IMR-90 (cell line): ENCODE data around the gene PSMB4. TPM values are rescaled to one million over a fixed set of nuclear protein-coding genes. Genes with fewer than 3 reads are reported as not detected.

Experiments
- ATAC-seq: fragments of 200-7000 bp; cut with Tn5 transposase; 2 replicates; pipeline ENCODE4 v1.9.1; 2020; ENCODE audit warnings: low read depth, mild to moderate bottlenecking, moderate library complexity
- BruUV-seq: library from RNA; stranded (reverse); fragments of 400-500 nt; replicated peaks from 2 replicates; lab custom pipeline; 2021; lab: Mats Ljungman, UMichigan
- CTCF ChIA-PET: fragments of 300-600 bp; formaldehyde crosslinking; extraction: SDS; loops from one replicate; lab custom pipeline; 2021; ENCODE audit warnings: antibody characterized with exemption; lab: Yijun Ruan, JAX
- POLR2A ChIA-PET: fragments of 300-600 bp; sonication (Branson Sonifier 250); formaldehyde crosslinking; loops from one replicate; lab custom pipeline; 2022; ENCODE audit warnings: antibody characterized with exemption; ENCODE audit not compliant: unreplicated experiment; lab: Charles Lee
- DNase-seq: peaks from one replicate; pipeline ENCODE4 v3.0.0; 2013
- H2AFZ ChIP-seq: replicated peaks from 2 replicates; pipeline ENCODE3; 2013; ENCODE audit warnings: low read length, mild to moderate bottlenecking; ENCODE audit not compliant: poor library complexity
- H2AK5ac ChIP-seq: 2 replicates; pipeline ENCODE4 v1.6.1; 2013; ENCODE audit warnings: low read depth, low read length, inconsistent platforms
- H2AK9ac ChIP-seq: replicated peaks from 2 replicates; pipeline ENCODE3; 2013; ENCODE audit warnings: mild to moderate bottlenecking, low read depth, low read length, moderate library complexity; ENCODE audit not compliant: poor library complexity
- H2BK120ac ChIP-seq: 2 replicates; pipeline ENCODE4 v1.6.1; 2013; ENCODE audit warnings: low read depth, low read length, inconsistent platforms
- H2BK15ac ChIP-seq: 3 replicates; pipeline ENCODE4 v1.6.1; 2013; ENCODE audit warnings: low read depth, low read length, inconsistent platforms
- H2BK20ac ChIP-seq: 2 replicates; pipeline ENCODE4 v1.6.1; 2013; ENCODE audit warnings: low read depth, mild to moderate bottlenecking, inconsistent platforms, low read length, moderate library complexity
- H2BK5ac ChIP-seq: 2 replicates; pipeline ENCODE4 v1.6.1; 2013; ENCODE audit warnings: mild to moderate bottlenecking, low read depth, low read length, inconsistent platforms; ENCODE audit not compliant: poor library complexity, severe bottlenecking
- H3K14ac ChIP-seq: replicated peaks from 2 replicates; pipeline ENCODE4 v1.6.1; 2013; ENCODE audit warnings: low read depth, low read length, inconsistent platforms
- H3K18ac ChIP-seq: 2 replicates; pipeline ENCODE4 v1.6.1; 2013; ENCODE audit warnings: low read depth, low read length, control low read depth
- H3K23ac ChIP-seq: 2 replicates; pipeline ENCODE4 v1.6.1; 2013; ENCODE audit warnings: low read depth, low read length, inconsistent platforms
- H3K27ac ChIP-seq: 2 replicates; pipeline ENCODE4 v1.5.1; 2013; ENCODE audit warnings: mild to moderate bottlenecking, control low read depth, low read length; ENCODE audit not compliant: insufficient read depth
- H3K27me3 ChIP-seq: 2 replicates; pipeline ENCODE4 v1.6.1; 2013; ENCODE audit warnings: low read length; ENCODE audit not compliant: control insufficient read depth, insufficient read depth
- H3K36me3 ChIP-seq: 2 replicates; pipeline ENCODE4 v1.6.1; 2013; ENCODE audit warnings: low read length, mixed read lengths; ENCODE audit not compliant: control insufficient read depth, insufficient read depth
- H3K4ac ChIP-seq: 2 replicates; pipeline ENCODE4 v1.6.1; 2013; ENCODE audit warnings: low read depth, low read length, inconsistent platforms
- H3K4me1 ChIP-seq: 2 replicates; pipeline ENCODE4 v1.6.1; 2013; ENCODE audit warnings: low read length, mixed read lengths; ENCODE audit not compliant: control insufficient read depth, insufficient read depth
- H3K4me2 ChIP-seq: 2 replicates; pipeline ENCODE4 v1.6.1; 2013; ENCODE audit warnings: low read depth, mild to moderate bottlenecking, control low read depth, low read length, moderate library complexity
- H3K4me3 ChIP-seq: 2 replicates; pipeline ENCODE4 v1.5.1; 2013; ENCODE audit warnings: low read depth, mild to moderate bottlenecking, control low read depth, low read length, moderate library complexity; ENCODE audit not compliant: insufficient read depth
- H3K56ac ChIP-seq: 2 replicates; pipeline ENCODE4 v1.6.1; 2013; ENCODE audit warnings: low read length, inconsistent platforms; ENCODE audit not compliant: insufficient read depth; ENCODE audit errors: extremely low read depth
- H3K79me1 ChIP-seq, 2 experiments: 2 replicates each; pipeline ENCODE4 v1.6.1; 2013; ENCODE audit warnings: low read length in 2 of 2, inconsistent platforms in 1 of 2, low read depth in 1 of 2
- H3K9ac ChIP-seq: 2 replicates; pipeline ENCODE4 v1.6.1; 2013; ENCODE audit warnings: low read depth, low read length, control low read depth
- H3K9me1 ChIP-seq: 2 replicates; pipeline ENCODE4 v1.6.1; 2013; ENCODE audit warnings: low read length, inconsistent platforms; ENCODE audit not compliant: insufficient read depth
- H3K9me3 ChIP-seq: 2 replicates; pipeline ENCODE4 v1.6.1; 2013; ENCODE audit warnings: low read length; ENCODE audit not compliant: control insufficient read depth, insufficient read depth
- H4K20me1 ChIP-seq: 2 replicates; pipeline ENCODE4 v1.6.1; 2013; ENCODE audit warnings: low read length, inconsistent platforms; ENCODE audit not compliant: insufficient read depth
- H4K5ac ChIP-seq: 2 replicates; pipeline ENCODE4 v1.6.1; 2013; ENCODE audit warnings: mild to moderate bottlenecking, low read depth, low read length, control low read depth
- H4K8ac ChIP-seq, 2 experiments: 2 replicates each; pipeline ENCODE4 v1.6.1; 2013; ENCODE audit warnings: low read depth in 2 of 2, low read length in 2 of 2, control low read depth in 1 of 2, inconsistent platforms in 1 of 2
- H4K91ac ChIP-seq: 2 replicates; pipeline ENCODE4 v1.6.1; 2013; ENCODE audit warnings: low read depth, low read length, inconsistent platforms; ENCODE audit not compliant: insufficient read depth
- BHLHE40 ChIP-seq: fragments of 150-350 bp; IDR thresholded peaks from 2 replicates; pipeline ENCODE4 v1.6.1; 2016; ENCODE audit warnings: mild to moderate bottlenecking, low read depth, low read length
- CEBPB ChIP-seq: IDR thresholded peaks from 2 replicates; pipeline ENCODE4 v1.6.1; 2012; ENCODE audit warnings: low read depth, low read length, improper control_type of control experiment
- CHD1 ChIP-seq: IDR thresholded peaks from 2 replicates; pipeline ENCODE4 v1.6.1; 2012; ENCODE audit warnings: low read depth, low read length, improper control_type of control experiment
- FOS ChIP-seq: fragments of 150-350 bp; IDR thresholded peaks from 2 replicates; pipeline ENCODE4 v1.6.1; 2016; ENCODE audit warnings: low read depth, low read length
- MAFK ChIP-seq: IDR thresholded peaks from 2 replicates; pipeline ENCODE4 v1.6.1; 2012; ENCODE audit warnings: low read depth, low read length, improper control_type of control experiment
- MAZ ChIP-seq: IDR thresholded peaks from 2 replicates; pipeline ENCODE4 v1.6.1; 2012; ENCODE audit warnings: low read depth, mild to moderate bottlenecking, low read length, improper control_type of control experiment, moderate library complexity, borderline replicate concordance
- MXI1 ChIP-seq: IDR thresholded peaks from 2 replicates; pipeline ENCODE4 v1.6.1; 2012; ENCODE audit warnings: low read depth, mild to moderate bottlenecking, low read length, moderate library complexity, borderline replicate concordance
- NFE2L2 ChIP-seq: fragments of 150-350 bp; IDR thresholded peaks from 2 replicates; pipeline ENCODE4 v1.6.1; 2016; ENCODE audit warnings: low read depth, mild to moderate bottlenecking, low read length
- POLR2A ChIP-seq: IDR thresholded peaks from 2 replicates; pipeline ENCODE4 v1.6.1; 2012; ENCODE audit warnings: mild to moderate bottlenecking, low read depth, low read length
- RAD21 ChIP-seq: IDR thresholded peaks from 2 replicates; pipeline ENCODE4 v1.6.1; 2012; ENCODE audit warnings: low read length, improper control_type of control experiment
- RCOR1 ChIP-seq: IDR thresholded peaks from 2 replicates; pipeline ENCODE4 v1.6.1; 2012; ENCODE audit warnings: mild to moderate bottlenecking, low read length, improper control_type of control experiment; ENCODE audit not compliant: insufficient replicate concordance
- RFX5 ChIP-seq: IDR thresholded peaks from 2 replicates; pipeline ENCODE4 v1.8.0; 2012; ENCODE audit warnings: low read depth, mild to moderate bottlenecking, low read length, moderate library complexity
- SMC3 ChIP-seq: fragments of 150-350 bp; IDR thresholded peaks from 2 replicates; pipeline ENCODE4 v1.6.1; 2016; ENCODE audit warnings: low read depth, mild to moderate bottlenecking, antibody characterized with exemption, low read length, moderate library complexity
- WGBS, 2 experiments: methylation state at CpG; one replicate each; pipeline versions ENCODE4 v1.1.5 to v1.1.7; 2013; ENCODE audit warnings: missing lambda C conversion rate in 2 of 2; ENCODE audit not compliant: insufficient read length in 1 of 2; ENCODE audit errors: extremely low coverage in 2 of 2; 5-methylcytosine and 5-hydroxymethylcytosine counted together
- dilution Hi-C: fragments of 300-500 bp; cut with HindIII; formaldehyde crosslinking; loops from one replicate; pipeline ENCODE4 v1.14.3; 2018; ENCODE audit warnings: low sequenced_read_pairs; ENCODE audit not compliant: unreplicated experiment
- in situ Hi-C: fragments of 300-500 bp; cut with MboI; formaldehyde crosslinking; loops from 3 replicates; pipeline ENCODE4 v1.14.3; 2019; ENCODE audit warnings: low sequenced_read_pairs, inconsistent platforms, mixed read lengths
- intact Hi-C: fragments of 100-400 bp; cut with micrococcal nuclease; formaldehyde crosslinking; loops from 2 replicates; pipeline ENCODE4 v1.10.0; 2022
- polyA plus RNA-seq, 3 experiments: library from polyadenylated mRNA; depleted of rRNA; stranded (reverse); fragments of >200 nt; gene quantifications; 2 replicates each; pipeline ENCODE4 v1.2.3, GENCODE V29; 2012; ENCODE audit warnings: low replicate concordance in 1 of 3
- total RNA-seq: library from RNA; depleted of rRNA; stranded (reverse); fragments of >200 nt; gene quantifications from 2 replicates; pipeline ENCODE4 v1.2.3, GENCODE V29; 2012
- TF ChIP-seq, protein P1 (sequence below): conservative IDR thresholded peaks from 2 replicates; pipeline ENCODE4 v1.5.1; 2012; ENCODE audit warnings: mild to moderate bottlenecking, low read depth, low read length, improper control_type of control experiment
- TF ChIP-seq, protein P2 (sequence below): fragments of 150-350 bp; IDR thresholded peaks from 2 replicates; pipeline ENCODE4 v1.6.1; 2016; ENCODE audit warnings: low read depth, mild to moderate bottlenecking, low read length, moderate library complexity, borderline replicate concordance
- TF ChIP-seq, protein P3 (sequence below): fragments of 150-350 bp; IDR thresholded peaks from 2 replicates; pipeline ENCODE4 v1.6.1; 2017; ENCODE audit warnings: mild to moderate bottlenecking, antibody characterized with exemption, low read length, low read depth

The PSMB4 gene
- total and polyA plus RNA-seq, 2 of the 4 experiments (the other 2 are of a cell fraction), result 457 to 565 TPM

GRCh38 chr1:151407304-151407703, 7.9 kb downstream of the PSMB4 start:
- H3K79me1 ChIP-seq, result peaks cover 0 to 35% of the 10 kb centered on the region in 2 experiments; a peak in 3 of 4 replicates
- H3K9me1 ChIP-seq, result peaks cover 11% of the 10 kb centered on the region; the same call in 1 of the 2 replicates
- H3K4ac ChIP-seq, result no peak overlapping the region
- H3K4me2 ChIP-seq, result no peak overlapping the region
- in situ Hi-C loops (loop anchor here (10.0 kb wide), 2 partner anchors 103 to 213 kb away; partner anchors contain the start of genes PIP5K1A and VPS72), dilution Hi-C loops (no loop called here), intact Hi-C loops (no loop called here)
- H4K5ac ChIP-seq, result no peak overlapping the region
- BruUV-seq, result no TSS peak
- no peak overlapping the region for H4K8ac ChIP-seq
- peaks cover 61% of the 10 kb centered on the region for H3K36me3 ChIP-seq
- no peaks in the 10 kb centered on the region for H3K4me1 ChIP-seq
- H3K23ac ChIP-seq, result no peak overlapping the region
- H2BK120ac ChIP-seq, result no peak overlapping the region
- H4K91ac ChIP-seq, result no peak overlapping the region
- WGBS, 2 experiments, result no CpG with 5 or more reads among the region's 3 CpGs
- no peak for ATAC-seq
- TF ChIP-seq, protein P1, sequence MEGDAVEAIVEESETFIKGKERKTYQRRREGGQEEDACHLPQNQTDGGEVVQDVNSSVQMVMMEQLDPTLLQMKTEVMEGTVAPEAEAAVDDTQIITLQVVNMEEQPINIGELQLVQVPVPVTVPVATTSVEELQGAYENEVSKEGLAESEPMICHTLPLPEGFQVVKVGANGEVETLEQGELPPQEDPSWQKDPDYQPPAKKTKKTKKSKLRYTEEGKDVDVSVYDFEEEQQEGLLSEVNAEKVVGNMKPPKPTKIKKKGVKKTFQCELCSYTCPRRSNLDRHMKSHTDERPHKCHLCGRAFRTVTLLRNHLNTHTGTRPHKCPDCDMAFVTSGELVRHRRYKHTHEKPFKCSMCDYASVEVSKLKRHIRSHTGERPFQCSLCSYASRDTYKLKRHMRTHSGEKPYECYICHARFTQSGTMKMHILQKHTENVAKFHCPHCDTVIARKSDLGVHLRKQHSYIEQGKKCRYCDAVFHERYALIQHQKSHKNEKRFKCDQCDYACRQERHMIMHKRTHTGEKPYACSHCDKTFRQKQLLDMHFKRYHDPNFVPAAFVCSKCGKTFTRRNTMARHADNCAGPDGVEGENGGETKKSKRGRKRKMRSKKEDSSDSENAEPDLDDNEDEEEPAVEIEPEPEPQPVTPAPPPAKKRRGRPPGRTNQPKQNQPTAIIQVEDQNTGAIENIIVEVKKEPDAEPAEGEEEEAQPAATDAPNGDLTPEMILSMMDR, result no peak
- TF ChIP-seq, protein P2, sequence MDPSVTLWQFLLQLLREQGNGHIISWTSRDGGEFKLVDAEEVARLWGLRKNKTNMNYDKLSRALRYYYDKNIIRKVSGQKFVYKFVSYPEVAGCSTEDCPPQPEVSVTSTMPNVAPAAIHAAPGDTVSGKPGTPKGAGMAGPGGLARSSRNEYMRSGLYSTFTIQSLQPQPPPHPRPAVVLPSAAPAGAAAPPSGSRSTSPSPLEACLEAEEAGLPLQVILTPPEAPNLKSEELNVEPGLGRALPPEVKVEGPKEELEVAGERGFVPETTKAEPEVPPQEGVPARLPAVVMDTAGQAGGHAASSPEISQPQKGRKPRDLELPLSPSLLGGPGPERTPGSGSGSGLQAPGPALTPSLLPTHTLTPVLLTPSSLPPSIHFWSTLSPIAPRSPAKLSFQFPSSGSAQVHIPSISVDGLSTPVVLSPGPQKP, result no peak
- TF ChIP-seq CHD1 (no peak), RCOR1 (no peak), MXI1 (no peak), RAD21 (no peak), NFE2L2 (no peak), BHLHE40 (no peak), RFX5 (no peak), MAFK (no peak), MAZ (no peak), SMC3 (no peak), CEBPB (no peak), FOS (no peak), POLR2A (no peak)
- TF ChIP-seq, protein P3, sequence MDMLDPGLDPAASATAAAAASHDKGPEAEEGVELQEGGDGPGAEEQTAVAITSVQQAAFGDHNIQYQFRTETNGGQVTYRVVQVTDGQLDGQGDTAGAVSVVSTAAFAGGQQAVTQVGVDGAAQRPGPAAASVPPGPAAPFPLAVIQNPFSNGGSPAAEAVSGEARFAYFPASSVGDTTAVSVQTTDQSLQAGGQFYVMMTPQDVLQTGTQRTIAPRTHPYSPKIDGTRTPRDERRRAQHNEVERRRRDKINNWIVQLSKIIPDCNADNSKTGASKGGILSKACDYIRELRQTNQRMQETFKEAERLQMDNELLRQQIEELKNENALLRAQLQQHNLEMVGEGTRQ, result no peak
- no peak for DNase-seq
- H2AK5ac ChIP-seq, result no peak overlapping the region
- H3K9ac ChIP-seq, result no peak overlapping the region
- H3K4me3 ChIP-seq, result no peak overlapping the region
- no peak overlapping the region for H3K27ac ChIP-seq
- H2BK15ac ChIP-seq, result no peak overlapping the region
- no peak overlapping the region for H2BK5ac ChIP-seq
- no peak overlapping the region for H3K56ac ChIP-seq
- H3K14ac ChIP-seq, result no peak overlapping the region
- ChIA-PET POLR2A (no interaction called here), CTCF (no interaction called here)
- peaks cover 10% of the 10 kb centered on the region; the same call in 1 of the 2 replicates for H4K20me1 ChIP-seq
- no peaks in the 10 kb centered on the region for H3K27me3 ChIP-seq
- H2BK20ac ChIP-seq, result no peak overlapping the region
- H2AFZ ChIP-seq, result no peak overlapping the region
- H3K9me3 ChIP-seq, result no peaks in the 10 kb centered on the region
- no peak overlapping the region for H2AK9ac ChIP-seq
- no peak overlapping the region for H3K18ac ChIP-seq
